Measurements from ENCODE around the gene OR51F1. TPM values are rescaled to one million over a fixed set of nuclear protein-coding genes. Genes with fewer than 3 reads are reported as not detected.
"Not testable (repeated sequence)": the region's sequence is repeated elsewhere in the genome, so short reads cannot be mapped to it uniquely, and the experiment has no call there.

OR51F1 gene
- total RNA-seq, 2 experiments from 2014 or later = not detected

GRCh38 chr11:4727171-4727570 lies 42.6 kb downstream of the OR51F1 start:
- H3K27ac Mint-ChIP-seq = no peak overlapping the region
- H3K36me3 Mint-ChIP-seq (ENCODE audit: low read depth) = no peaks in the 10 kb centered on the region
- H3K27me3 Mint-ChIP-seq = no peaks in the 10 kb centered on the region
- CTCF ChIA-PET = no interaction called here
- no peaks in the 10 kb centered on the region for H3K4me1 Mint-ChIP-seq
- DNase-seq = no peak
- POLR2A ChIA-PET = no interaction called here
- no peaks in the 10 kb centered on the region for H3K9me3 Mint-ChIP-seq
- H3K4me3 Mint-ChIP-seq = no peak overlapping the region

- POLR2A ChIA-PET; H3K36me3 Mint-ChIP-seq (ENCODE audit: low read depth); DNase-seq; H3K27me3 Mint-ChIP-seq; H3K9me3 Mint-ChIP-seq; CTCF ChIA-PET; H3K4me3 Mint-ChIP-seq; H3K27ac Mint-ChIP-seq; H3K4me1 Mint-ChIP-seq: not testable (repeated sequence)
Observed at GRCh38 chr11:4722616-4723534, 46.9 kb downstream of the OR51F1 start.

Other genes with a start within 250 kb of the OR51F1 start
- gene OR52M1, start 224.7 kb downstream of the OR51F1 start, total RNA-seq = not detected
- gene OR52I2, start 188.2 kb downstream of the OR51F1 start, total RNA-seq = not detected
- gene OR52I1, start 175.9 kb downstream of the OR51F1 start, total RNA-seq = not detected
- gene TRIM68, start 161.7 kb downstream of the OR51F1 start, total RNA-seq = 10 to 100 TPM; 11.6 to 12.7 TPM
- gene OR51D1, start 132.5 kb downstream of the OR51F1 start, total RNA-seq = not detected
- gene OR51E1, start 126.0 kb downstream of the OR51F1 start, total RNA-seq = not detected
- not detected for gene OR51E2, start 72.1 kb downstream of the OR51F1 start, total RNA-seq
- gene MMP26, start 65.2 kb downstream of the OR51F1 start, total RNA-seq = not detected
- gene OR52R1, start 34.4 kb upstream of the OR51F1 start, total RNA-seq = not detected
- not detected for gene OR51F2, start 51.4 kb upstream of the OR51F1 start, total RNA-seq
- not detected for gene OR51S1, start 79.3 kb upstream of the OR51F1 start, total RNA-seq
- not detected for gene OR51T1, start 112.0 kb upstream of the OR51F1 start, total RNA-seq
- not detected for gene OR51A7, start 133.8 kb upstream of the OR51F1 start, total RNA-seq
- gene OR51G2, start 149.4 kb upstream of the OR51F1 start, total RNA-seq = not detected
- not detected for gene OR51G1, start 154.4 kb upstream of the OR51F1 start, total RNA-seq
- gene OR51A4, start 177.7 kb upstream of the OR51F1 start, total RNA-seq = not detected
- not detected for gene OR51A2, start 185.8 kb upstream of the OR51F1 start, total RNA-seq
- gene OR51L1, start 224.9 kb upstream of the OR51F1 start, total RNA-seq = not detected